ENCODE measurements around the gene DNLZ.

The DNLZ gene

DNA sequence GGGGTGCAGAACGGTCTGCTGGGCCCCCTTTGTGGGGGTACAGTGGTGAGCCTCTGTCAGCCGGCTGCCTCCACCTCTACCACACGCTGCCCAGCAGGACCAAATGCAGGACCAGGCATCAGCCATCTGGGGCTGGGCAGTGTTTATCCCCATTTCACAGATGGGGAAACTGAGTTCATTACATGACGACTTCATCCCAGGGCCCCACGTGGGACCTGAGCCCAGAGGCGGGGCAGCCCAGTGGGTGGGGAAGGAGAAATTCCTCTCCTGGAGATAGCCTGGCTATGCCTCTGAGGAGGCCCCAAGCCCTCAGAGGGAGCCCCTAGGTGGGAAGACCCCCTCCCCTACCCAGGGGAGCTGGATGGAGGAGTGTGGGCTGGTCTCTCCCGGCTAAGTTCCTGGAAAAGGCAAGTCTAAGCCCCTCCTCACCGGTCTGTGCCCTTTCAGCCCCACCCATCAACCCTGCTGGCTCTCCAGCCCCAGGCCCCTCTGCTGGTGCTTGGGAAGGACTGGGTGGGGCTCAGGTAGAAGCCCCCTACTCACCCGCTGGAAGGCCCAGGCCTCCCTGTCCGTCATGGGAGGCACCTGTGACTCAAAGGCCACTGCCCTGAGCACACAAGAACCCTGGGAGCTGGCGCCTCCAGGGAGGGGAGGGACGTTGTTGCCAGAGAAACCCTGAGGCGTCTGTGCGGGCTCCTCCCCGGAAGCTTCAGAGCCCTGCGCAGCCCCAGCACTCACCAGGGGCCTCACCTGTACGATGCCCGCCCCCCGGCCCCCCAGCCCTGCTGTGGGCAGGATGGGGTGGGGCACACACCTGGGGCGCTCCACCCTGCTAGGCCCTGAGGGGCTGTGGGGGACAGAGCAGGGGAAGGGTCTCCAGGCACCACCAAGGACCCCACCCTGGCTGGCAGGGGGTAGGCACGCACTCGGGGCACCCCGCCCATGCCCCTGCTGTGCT is 52.2 kb downstream of the DNLZ start:
- TF ChIP-seq, protein P1, sequence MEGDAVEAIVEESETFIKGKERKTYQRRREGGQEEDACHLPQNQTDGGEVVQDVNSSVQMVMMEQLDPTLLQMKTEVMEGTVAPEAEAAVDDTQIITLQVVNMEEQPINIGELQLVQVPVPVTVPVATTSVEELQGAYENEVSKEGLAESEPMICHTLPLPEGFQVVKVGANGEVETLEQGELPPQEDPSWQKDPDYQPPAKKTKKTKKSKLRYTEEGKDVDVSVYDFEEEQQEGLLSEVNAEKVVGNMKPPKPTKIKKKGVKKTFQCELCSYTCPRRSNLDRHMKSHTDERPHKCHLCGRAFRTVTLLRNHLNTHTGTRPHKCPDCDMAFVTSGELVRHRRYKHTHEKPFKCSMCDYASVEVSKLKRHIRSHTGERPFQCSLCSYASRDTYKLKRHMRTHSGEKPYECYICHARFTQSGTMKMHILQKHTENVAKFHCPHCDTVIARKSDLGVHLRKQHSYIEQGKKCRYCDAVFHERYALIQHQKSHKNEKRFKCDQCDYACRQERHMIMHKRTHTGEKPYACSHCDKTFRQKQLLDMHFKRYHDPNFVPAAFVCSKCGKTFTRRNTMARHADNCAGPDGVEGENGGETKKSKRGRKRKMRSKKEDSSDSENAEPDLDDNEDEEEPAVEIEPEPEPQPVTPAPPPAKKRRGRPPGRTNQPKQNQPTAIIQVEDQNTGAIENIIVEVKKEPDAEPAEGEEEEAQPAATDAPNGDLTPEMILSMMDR (IDR thresholded peaks at IDR 0.05; ENCODE audit: control insufficient read depth, extremely low read depth, insufficient read depth) = no peak
- no peak overlapping the region for H3K4me3 ChIP-seq (ENCODE audit: low read depth, low read length)

DNA sequence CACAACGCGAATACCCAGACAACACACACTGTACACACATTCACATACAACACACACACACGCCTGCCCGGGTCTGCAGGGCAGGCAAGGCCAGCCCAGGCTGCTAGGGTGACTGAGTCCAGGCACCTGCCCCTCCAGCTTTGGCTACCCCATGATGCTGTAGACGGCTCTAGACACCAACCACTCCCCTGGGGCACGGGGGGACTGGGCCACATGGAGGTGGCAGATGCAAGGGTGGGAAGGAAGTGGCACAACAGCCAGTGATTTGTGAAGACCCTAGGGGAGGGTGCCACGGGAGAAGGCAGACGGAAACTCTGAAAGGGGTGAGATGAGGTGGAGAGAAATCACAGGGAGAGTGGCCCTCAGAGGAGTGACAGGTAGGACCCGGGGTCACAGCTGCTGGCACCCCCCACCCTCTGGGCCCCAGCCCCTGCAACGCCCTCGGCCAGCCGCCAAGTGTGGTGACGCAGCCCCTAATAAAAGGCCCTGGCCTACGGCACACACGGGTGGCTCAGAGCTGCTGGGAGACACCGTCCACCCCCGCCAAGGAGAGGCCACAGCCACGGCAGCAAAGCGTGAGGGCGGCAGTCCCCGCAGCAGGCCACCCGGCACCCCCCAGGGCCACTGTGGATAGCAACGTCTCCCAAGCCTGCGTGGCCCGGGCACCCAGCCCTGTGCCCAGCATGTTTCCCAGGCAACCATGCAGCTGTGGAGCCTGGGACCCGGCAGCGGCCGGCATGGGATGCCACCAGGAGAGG is 53.1 kb downstream of the DNLZ start:
- H3K4me3 ChIP-seq (ENCODE audit: low read depth, low read length) = no peak overlapping the region
- TF ChIP-seq, protein P1 (IDR thresholded peaks at IDR 0.05; ENCODE audit: control insufficient read depth, extremely low read depth, insufficient read depth) = no peak
- no peak for DNase-seq (ENCODE audit: low read depth)

More for the DNA sequence above, 52.2 kb downstream of the DNLZ start:
- DNase-seq (ENCODE audit: low read depth) = no peak

DNA sequence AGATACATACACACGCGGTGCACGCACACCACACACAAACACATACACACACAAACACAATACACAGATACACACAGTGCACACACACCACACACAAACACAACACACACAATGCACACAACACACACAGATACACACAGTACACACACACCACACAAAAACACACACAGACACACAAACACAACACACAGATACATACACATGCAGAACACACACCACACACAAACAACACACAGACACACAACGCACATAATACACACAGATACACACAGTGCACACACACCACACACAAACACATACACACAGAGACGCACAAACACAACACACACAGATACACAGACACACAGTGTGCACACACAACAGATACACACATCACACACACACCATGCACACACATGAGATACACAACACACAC is 53.7 kb downstream of the DNLZ start:
- no peak for DNase-seq (ENCODE audit: low read depth)
- TF ChIP-seq, protein P1 (IDR thresholded peaks at IDR 0.05; ENCODE audit: control insufficient read depth, extremely low read depth, insufficient read depth) = no peak
- no peak overlapping the region for H3K4me3 ChIP-seq (ENCODE audit: low read depth, low read length)
